Activated CD4-positive, alpha-beta T cell treated with anti-CD3 and anti-CD28 coated beads for 4 hours (primary cell): Measurements from ENCODE around the gene RGP1.

Experiments
- DNase-seq, 2 donors: peaks; one replicate each; pipeline ENCODE4 v3.0.0-alpha.2; 2020

The RGP1 gene

GRCh38 chr9:35745569-35745968 lies 3.5 kb upstream of the RGP1 start:
- no peak for DNase-seq

- DNase-seq, result no peak
Measured at GRCh38 chr9:35746583-35746982, 2.5 kb upstream of the RGP1 start.

GRCh38 chr9:35748242-35748857 lies 737 bp upstream of the RGP1 start:
- no peak for DNase-seq

DNA sequence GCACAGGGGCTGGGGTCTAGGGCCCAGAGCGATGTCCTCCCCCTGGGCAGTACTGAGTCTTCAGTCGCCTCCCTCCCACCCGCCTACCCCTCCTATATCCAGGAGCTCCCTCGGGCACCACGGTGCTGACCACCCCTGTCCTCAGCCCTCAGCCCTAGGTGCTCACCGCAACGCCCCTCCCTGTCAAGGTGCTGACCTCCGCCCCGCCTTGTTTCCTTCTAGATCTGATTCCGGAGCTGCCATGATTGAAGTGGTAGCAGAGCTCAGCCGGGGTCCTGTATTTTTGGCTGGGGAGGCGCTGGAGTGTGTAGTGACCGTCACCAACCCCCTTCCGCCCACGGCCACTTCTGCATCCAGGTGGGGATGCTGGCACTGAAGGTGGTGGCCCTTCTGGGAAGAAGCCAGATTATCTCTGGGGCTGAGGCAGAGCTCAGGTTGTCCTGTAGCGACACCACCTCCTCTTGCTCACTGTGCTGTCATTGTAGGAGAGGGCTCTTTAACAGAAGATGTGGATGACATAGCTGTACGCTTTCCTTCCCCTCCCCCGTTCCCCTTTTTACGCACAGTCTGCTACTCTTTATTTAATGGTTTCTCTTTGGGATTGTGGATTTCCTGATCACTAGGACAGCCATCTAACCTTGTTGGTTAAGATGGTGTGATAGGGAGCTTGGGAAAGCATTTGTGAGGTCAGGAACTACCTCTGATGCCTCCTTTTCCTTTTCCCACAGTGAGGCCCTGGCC lies 598 bp downstream of the RGP1 start:
- peak; percentile 31 to 36 for DNase-seq

DNA sequence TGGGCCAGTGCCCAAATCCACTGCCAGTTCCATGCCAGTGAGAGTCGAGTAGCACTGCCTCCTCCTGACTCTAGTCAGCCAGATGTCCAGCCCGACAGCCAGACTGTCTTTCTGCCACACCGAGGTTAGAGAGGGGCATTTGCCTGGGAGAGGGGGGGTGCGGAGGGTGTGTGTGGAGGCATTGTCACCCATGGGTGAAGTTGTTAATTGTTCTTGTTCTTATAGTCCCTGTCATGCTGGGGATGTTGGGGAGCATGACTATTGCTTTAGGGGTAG lies 1.1 kb downstream of the RGP1 start:
- no peak for DNase-seq

DNA sequence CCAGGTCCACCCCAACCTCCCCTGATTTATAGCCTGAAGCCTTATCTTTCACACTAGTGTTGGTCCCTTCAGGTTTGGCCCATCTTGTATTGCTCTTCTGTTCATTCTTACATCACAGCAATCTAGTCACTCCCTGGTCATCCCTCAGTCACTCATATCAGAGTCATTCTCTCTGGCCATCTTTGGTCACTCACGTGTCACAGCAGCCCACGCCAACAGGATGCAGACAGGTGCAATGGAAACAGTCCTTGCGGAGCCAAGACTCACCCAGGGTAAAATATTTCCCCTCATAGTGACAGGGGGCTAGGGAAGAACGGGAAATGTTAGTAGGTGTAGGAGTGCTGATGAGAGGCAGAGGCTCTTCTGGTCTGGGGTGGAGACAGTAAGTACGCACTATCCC lies 4.4 kb downstream of the RGP1 start:
- no peak for DNase-seq

DNA sequence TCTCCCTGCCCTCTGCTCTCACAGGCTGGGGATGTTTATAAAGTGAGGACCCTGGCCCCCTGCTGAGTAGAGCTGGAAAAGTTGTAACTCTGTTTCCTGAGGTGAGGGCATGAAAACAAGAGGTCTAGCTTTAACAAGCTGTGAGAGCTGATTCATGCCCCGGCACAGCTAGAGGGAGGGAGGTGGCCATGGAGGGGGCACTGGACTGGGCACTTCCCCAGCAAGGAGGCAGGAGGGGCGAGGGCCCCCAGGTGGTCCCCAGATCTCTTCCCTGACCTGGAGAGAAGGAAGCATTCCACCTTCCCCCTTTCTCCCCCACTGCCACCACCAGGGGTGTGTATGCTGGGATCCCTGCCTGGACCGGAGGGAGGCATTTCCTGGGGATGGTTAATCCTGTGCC lies 5.2 kb downstream of the RGP1 start, which contains the start of gene MSMP:
MSMP (minus strand) TSS at position 13 of the 400 bp plus-strand sequence. CDS start 147 bp downstream, outside the sequence.
- no peak for DNase-seq

GRCh38 chr9:35755071-35755470 lies 6.0 kb downstream of the RGP1 start:
- DNase-seq, result no peak

- peak; percentile 76 to 82 for DNase-seq
Measured at GRCh38 chr9:35756275-35757225, 7.5 kb downstream of the RGP1 start.

DNA sequence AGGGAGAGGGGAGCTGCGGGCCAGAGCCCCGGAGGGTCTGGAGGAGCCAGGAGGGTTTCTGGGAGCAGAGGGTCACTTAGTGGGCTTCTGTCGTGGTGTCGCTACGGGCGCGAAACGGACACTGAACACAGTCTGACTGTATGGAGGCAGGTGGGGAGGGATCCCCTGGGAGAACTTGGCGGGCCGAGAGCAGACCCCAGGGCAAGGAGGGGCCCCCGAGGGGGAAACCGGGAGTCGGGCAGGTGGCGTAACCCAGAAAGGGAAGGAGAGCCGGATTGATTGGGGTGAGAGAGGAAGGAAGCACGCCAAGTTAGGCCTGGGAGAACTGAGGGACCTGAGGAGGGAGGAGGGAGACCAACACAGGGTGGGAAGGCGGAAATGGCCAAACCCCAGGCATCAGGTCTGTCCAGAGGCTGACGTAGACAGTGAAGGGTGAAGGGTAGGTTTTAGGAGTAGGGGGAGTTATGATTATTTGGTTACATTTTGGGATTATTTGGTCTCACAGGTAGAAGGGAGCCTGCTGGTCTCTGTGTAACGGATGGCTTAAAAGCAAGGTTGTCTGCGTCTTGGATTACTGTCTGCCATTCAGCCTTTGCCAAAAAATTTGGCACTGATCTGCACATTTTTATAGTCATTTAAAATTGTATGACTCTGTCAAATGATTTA lies 8.3 kb downstream of the RGP1 start:
- peak in 1 of 2 donors; percentile 8 for DNase-seq

- DNase-seq, result no peak
Measured at GRCh38 chr9:35757892-35758275, 8.8 kb downstream of the RGP1 start.

DNA sequence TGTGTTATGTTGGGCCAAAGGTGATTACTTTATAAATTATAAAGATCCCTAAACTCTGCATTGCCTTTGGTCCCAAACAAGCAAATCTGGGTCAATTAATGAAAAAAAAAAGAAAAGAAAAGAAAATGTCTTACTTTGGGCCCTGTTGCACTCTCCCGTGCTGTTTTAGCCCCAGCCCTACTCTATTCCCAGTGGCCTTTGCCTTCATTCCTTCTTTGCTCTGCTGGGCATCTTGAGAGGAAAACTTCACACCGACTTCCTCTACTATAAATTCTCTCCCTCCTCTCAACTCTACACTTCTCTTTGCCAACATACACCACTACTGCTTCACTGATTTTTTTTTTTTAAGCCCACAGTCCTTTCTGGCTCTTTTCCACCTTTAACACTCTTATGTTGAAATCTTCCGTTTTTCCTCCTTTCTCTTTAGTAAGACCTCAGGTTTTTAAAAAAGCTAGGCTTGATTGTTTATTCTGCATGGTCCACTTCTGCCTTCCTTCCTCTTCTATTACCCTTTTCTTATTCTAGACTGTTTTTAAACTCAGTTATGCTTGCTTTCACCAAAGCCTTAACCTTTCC lies 9.5 kb downstream of the RGP1 start:
- DNase-seq, result no peak

DNA sequence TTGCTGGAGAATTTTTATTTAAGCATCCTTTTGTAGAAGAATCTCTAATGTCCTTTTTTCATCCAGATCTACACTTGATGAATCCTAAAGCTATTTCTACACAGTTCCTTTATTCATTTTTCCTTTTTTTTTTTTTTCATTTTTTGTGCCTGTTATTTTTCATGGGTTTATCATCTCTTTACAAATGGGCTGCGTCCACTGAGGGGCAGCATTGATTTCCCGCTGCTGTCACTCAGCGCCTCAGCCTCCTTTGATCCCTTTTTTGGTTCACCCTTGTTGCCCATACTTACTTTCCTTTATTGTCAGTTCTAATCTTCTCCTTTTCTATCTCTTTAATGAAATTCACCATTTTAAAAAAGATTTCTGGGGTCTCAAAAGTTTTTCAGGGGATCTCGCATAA lies 10.7 kb downstream of the RGP1 start:
- DNase-seq, result no peak

- no peak for DNase-seq
Measured at GRCh38 chr9:35760651-35761050, 11.6 kb downstream of the RGP1 start.

- no peak for DNase-seq
Measured at GRCh38 chr9:35763181-35763580, 14.1 kb downstream of the RGP1 start.

DNA sequence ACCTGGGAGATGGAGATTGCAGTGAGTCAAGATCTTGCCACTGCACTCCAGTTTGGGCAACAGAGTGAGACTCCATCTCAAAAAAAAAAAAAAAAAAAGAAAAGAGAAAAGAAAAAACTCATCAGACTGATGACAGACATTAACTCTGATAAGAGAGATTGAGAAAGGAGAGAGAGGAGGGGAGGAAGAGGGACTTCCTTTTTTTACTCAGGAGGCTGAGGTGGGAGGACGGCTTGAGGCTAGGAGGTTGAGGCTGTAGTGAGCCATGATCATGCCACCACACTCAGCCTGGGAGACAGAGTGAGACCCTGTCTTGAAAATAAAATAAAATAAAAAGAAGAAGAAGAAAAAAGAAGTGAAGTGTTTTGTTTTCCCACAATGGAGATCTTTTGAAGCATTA lies 14.7 kb downstream of the RGP1 start:
- no peak for DNase-seq

GRCh38 chr9:35766997-35767396 lies 17.9 kb downstream of the RGP1 start:
- no peak for DNase-seq

DNA sequence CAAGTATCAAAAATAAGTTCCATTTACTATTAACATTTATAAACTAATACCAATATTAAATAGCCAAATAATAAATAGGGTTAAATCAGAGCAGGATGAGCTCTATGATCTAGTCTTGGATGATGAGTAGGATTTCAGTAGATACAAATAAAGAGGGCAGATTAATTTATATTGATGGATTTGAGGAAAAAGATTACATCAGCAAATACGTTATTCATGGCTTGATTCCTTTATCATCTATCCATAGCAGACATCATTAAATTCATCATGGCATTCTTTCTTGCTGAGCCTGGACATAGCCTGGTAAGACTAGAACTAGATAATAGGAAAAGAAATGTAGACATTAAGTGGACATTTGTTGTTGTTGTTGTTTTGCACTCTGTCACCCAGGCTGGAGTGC lies 18.4 kb downstream of the RGP1 start:
- DNase-seq, result no peak

- DNase-seq, result no peak
Measured at GRCh38 chr9:35769763-35770162, 20.7 kb downstream of the RGP1 start.

DNA sequence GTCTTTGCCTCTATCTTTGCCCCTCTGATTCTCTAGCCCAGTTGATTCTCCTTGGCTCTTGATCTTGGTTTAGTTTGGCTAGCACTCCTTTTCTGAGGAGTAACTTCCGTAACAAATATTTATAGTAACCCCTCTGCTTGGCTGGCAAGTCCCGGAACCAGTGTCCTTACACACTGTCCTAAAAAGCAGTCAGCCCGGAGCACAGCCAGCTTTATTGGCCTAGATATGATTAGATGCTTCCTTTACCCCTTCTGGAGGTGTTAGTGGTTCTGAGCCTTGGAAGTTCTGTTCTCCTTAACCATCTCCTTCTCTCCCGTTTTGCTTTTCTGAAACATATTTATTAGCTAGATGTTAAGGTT lies 22.0 kb downstream of the RGP1 start:
- DNase-seq, result no peak

- no peak for DNase-seq
Measured at GRCh38 chr9:35771534-35771933, 22.4 kb downstream of the RGP1 start.

DNA sequence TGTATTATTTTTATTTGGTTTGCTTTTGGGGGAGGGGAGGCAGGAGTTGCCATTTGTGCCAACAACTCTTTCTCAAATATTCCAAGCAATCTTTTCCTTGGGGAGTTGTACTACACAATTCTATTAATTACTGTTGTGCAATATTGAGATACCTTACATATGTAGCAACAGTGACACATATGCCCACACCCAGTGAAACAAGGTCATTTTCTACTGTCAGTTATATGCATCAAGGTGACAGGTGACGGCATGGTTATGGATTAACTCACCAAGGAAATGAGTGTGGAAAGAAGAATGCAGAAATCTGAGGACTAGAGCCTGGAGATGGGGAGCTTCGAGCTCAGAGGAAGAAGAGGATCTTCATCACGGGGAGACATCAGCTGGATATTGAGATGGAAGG lies 22.9 kb downstream of the RGP1 start:
- DNase-seq, result no peak
